ENCODE data around the gene ALG12. TPM values are rescaled to one million over a fixed set of nuclear protein-coding genes. Genes with fewer than 3 reads are reported as not detected.

Gene ALG12
- total RNA-seq, 1 experiment from 2014 or later, result 18.6 TPM

- POLR2A ChIA-PET (ENCODE audit: low non-redundant PET), result no interaction called here
- no peak for DNase-seq (ENCODE audit: low spot score)
- Histone ChIP-seq H3K36me3 (ENCODE audit: insufficient read depth, low read length, poor library complexity, severe bottlenecking) (peaks cover 39% of the 10 kb centered on the region), H3K27me3 (replicated peaks; ENCODE audit: insufficient read depth, low read depth, low read length, poor library complexity) (no peaks in the 10 kb centered on the region), H3K4me1 (ENCODE audit: insufficient read depth, low read length, poor library complexity, severe bottlenecking) (no peaks in the 10 kb centered on the region), H3K27ac (ENCODE audit: low read depth, low read length, poor library complexity, severe bottlenecking) (no peak overlapping the region), H3K9me3 (ENCODE audit: low read depth, low read length, poor library complexity, severe bottlenecking) (no peaks in the 10 kb centered on the region), H3K4me3 (ENCODE audit: low read depth, low read length, poor library complexity, severe bottlenecking) (no peak overlapping the region)
- intact Hi-C loops (cut with micrococcal nuclease; ENCODE audit: unreplicated experiment), result no loop called here
- BruUV-seq (replicated peaks), result no TSS peak
- TF ChIP-seq EZH2 (IDR thresholded peaks at IDR 0.05; ENCODE audit: borderline replicate concordance, low read depth, low read length, poor library complexity, severe bottlenecking) (no peak), CTCF (conservative IDR thresholded peaks at IDR 0.05; ENCODE audit: low read depth, low read length) (no peak)
- CTCF ChIA-PET, result no interaction called here
These were observed 14.8 kb downstream of the ALG12 start for GRCh38 chr22:49903322-49904039.

- DNase-seq (ENCODE audit: low spot score), result no peak
- no TSS peak for BruUV-seq (replicated peaks)
- Histone ChIP-seq H3K9me3 (ENCODE audit: low read depth, low read length, poor library complexity, severe bottlenecking) (no peaks in the 10 kb centered on the region), H3K4me3 (ENCODE audit: low read depth, low read length, poor library complexity, severe bottlenecking) (no peak overlapping the region), H3K36me3 (ENCODE audit: insufficient read depth, low read length, poor library complexity, severe bottlenecking) (peaks cover 33% of the 10 kb centered on the region), H3K27me3 (replicated peaks; ENCODE audit: insufficient read depth, low read depth, low read length, poor library complexity) (no peaks in the 10 kb centered on the region), H3K27ac (ENCODE audit: low read depth, low read length, poor library complexity, severe bottlenecking) (no peak overlapping the region), H3K4me1 (ENCODE audit: insufficient read depth, low read length, poor library complexity, severe bottlenecking) (no peaks in the 10 kb centered on the region)
- intact Hi-C loops (cut with micrococcal nuclease; ENCODE audit: unreplicated experiment), result no loop called here
- POLR2A ChIA-PET (ENCODE audit: low non-redundant PET), result no interaction called here
- TF ChIP-seq EZH2 (IDR thresholded peaks at IDR 0.05; ENCODE audit: borderline replicate concordance, low read depth, low read length, poor library complexity, severe bottlenecking), result no peak
- TF ChIP-seq CTCF (conservative IDR thresholded peaks at IDR 0.05; ENCODE audit: low read depth, low read length), result no peak
- CTCF ChIA-PET, result no interaction called here
These were observed 16.8 kb downstream of the ALG12 start for GRCh38 chr22:49901457-49901856.

GRCh38 chr22:49900441-49901230 is 17.6 kb downstream of the ALG12 start:
- intact Hi-C loops (cut with micrococcal nuclease; ENCODE audit: unreplicated experiment), result no loop called here
- Histone ChIP-seq H3K4me3 (ENCODE audit: low read depth, low read length, poor library complexity, severe bottlenecking) (no peak overlapping the region), H3K36me3 (ENCODE audit: insufficient read depth, low read length, poor library complexity, severe bottlenecking) (peaks cover 32% of the 10 kb centered on the region), H3K9me3 (ENCODE audit: low read depth, low read length, poor library complexity, severe bottlenecking) (no peaks in the 10 kb centered on the region), H3K4me1 (ENCODE audit: insufficient read depth, low read length, poor library complexity, severe bottlenecking) (no peaks in the 10 kb centered on the region), H3K27me3 (replicated peaks; ENCODE audit: insufficient read depth, low read depth, low read length, poor library complexity) (no peaks in the 10 kb centered on the region), H3K27ac (ENCODE audit: low read depth, low read length, poor library complexity, severe bottlenecking) (no peak overlapping the region)
- BruUV-seq (replicated peaks), result no TSS peak
- POLR2A ChIA-PET (ENCODE audit: low non-redundant PET), result no interaction called here
- TF ChIP-seq CTCF (conservative IDR thresholded peaks at IDR 0.05; ENCODE audit: low read depth, low read length), result no peak
- TF ChIP-seq EZH2 (IDR thresholded peaks at IDR 0.05; ENCODE audit: borderline replicate concordance, low read depth, low read length, poor library complexity, severe bottlenecking), result no peak
- DNase-seq (ENCODE audit: low spot score), result no peak
- CTCF ChIA-PET, result no interaction called here
